NCI-H2081 treated with DMSO at 0.1 percent for 48 hours (cell line): Measurements from ENCODE around the gene HDAC7.

Experiments
- DNase-seq: peaks from one replicate; lab custom pipeline; 2025; lab: John Stamatoyannopoulos, UW

HDAC7 gene

GRCh38 chr12:47762850-47763465 lies 56.7 kb downstream of the HDAC7 start:
- DNase-seq = no peak

- no peak for DNase-seq
Measured at GRCh38 chr12:47758834-47759690, 60.6 kb downstream of the HDAC7 start, which contains the start of gene RAPGEF3. Gene RAPGEF3, minus strand, starts transcription at chr12:47758880. Its CDS starts 324 bp downstream, at chr12:47758556.

- no peak for DNase-seq
Measured at GRCh38 chr12:47758584-47758833, 61.2 kb downstream of the HDAC7 start.

- DNase-seq = no peak
Measured at GRCh38 chr12:47757840-47758583, 61.7 kb downstream of the HDAC7 start.

GRCh38 chr12:47757364-47757839 lies 62.3 kb downstream of the HDAC7 start:
- DNase-seq = no peak

- no peak for DNase-seq
Measured at GRCh38 chr12:47755655-47756562, 63.8 kb downstream of the HDAC7 start.

- DNase-seq = no peak
Measured at GRCh38 chr12:47754881-47755280, 64.8 kb downstream of the HDAC7 start.

GRCh38 chr12:47754126-47754525 lies 65.6 kb downstream of the HDAC7 start:
- DNase-seq = no peak

- no peak for DNase-seq
Measured at GRCh38 chr12:47753021-47754001, 66.4 kb downstream of the HDAC7 start.

- no peak for DNase-seq
Measured at GRCh38 chr12:47752552-47752951, 67.2 kb downstream of the HDAC7 start.

- no peak for DNase-seq
Measured at GRCh38 chr12:47752121-47752520, 67.6 kb downstream of the HDAC7 start.

- DNase-seq = no peak
Measured at GRCh38 chr12:47751561-47751960, 68.1 kb downstream of the HDAC7 start.

GRCh38 chr12:47750916-47751470 lies 68.7 kb downstream of the HDAC7 start:
- DNase-seq = no peak

- no peak for DNase-seq
Measured at GRCh38 chr12:47750229-47750798, 69.4 kb downstream of the HDAC7 start.

- no peak for DNase-seq
Measured at GRCh38 chr12:47748899-47749298, 70.8 kb downstream of the HDAC7 start.

GRCh38 chr12:47748507-47748828 lies 71.2 kb downstream of the HDAC7 start:
- DNase-seq = no peak

- no peak for DNase-seq
Measured at GRCh38 chr12:47747596-47748506, 71.9 kb downstream of the HDAC7 start.

- DNase-seq = no peak
Measured at GRCh38 chr12:47747126-47747525, 72.6 kb downstream of the HDAC7 start.

- DNase-seq = no peak
Measured at GRCh38 chr12:47746523-47746922, 73.2 kb downstream of the HDAC7 start.
